GM21390 (cell line): ENCODE data around the gene ACOXL.
"Not testable (repeated sequence)": the region's sequence is repeated elsewhere in the genome, so short reads cannot be mapped to it uniquely, and the experiment has no call there.

Source experiments
- ATAC-seq: cut with Tn5 transposase; IDR thresholded peaks from one replicate; pipeline ENCODE4 v1.9.1; 2021; ENCODE audit not compliant: unreplicated experiment

ACOXL gene

GRCh38 chr2:110732422-110733413, at the start of gene ACOXL:
ACOXL (plus strand) TSS chr2:110732573; CDS start chr2:110768390, 35,817 bp downstream.
- no peak for ATAC-seq

GRCh38 chr2:110682872-110683271, 49.5 kb upstream of the ACOXL start:
- no peak for ATAC-seq

GRCh38 chr2:110687775-110688484, 44.4 kb upstream of the ACOXL start:
- ATAC-seq, result not testable (repeated sequence)

GRCh38 chr2:110688594-110689091, 43.7 kb upstream of the ACOXL start:
- ATAC-seq, result no peak

GRCh38 chr2:110690083-110690965, 42.0 kb upstream of the ACOXL start:
- no peak for ATAC-seq

GRCh38 chr2:110691612-110692258, 40.6 kb upstream of the ACOXL start:
- ATAC-seq, result no peak

GRCh38 chr2:110695146-110695898, 37.1 kb upstream of the ACOXL start:
- not testable (repeated sequence) for ATAC-seq

GRCh38 chr2:110698253-110698652, 34.1 kb upstream of the ACOXL start:
- not testable (repeated sequence) for ATAC-seq

- ATAC-seq, result no peak
Measured at GRCh38 chr2:110702514-110703380, 29.6 kb upstream of the ACOXL start.

GRCh38 chr2:110707386-110707965, 24.9 kb upstream of the ACOXL start:
- no peak for ATAC-seq

- ATAC-seq, result no peak
Measured at GRCh38 chr2:110708455-110708854, 23.9 kb upstream of the ACOXL start.

GRCh38 chr2:110712737-110713136, 19.6 kb upstream of the ACOXL start:
- ATAC-seq, result no peak

- ATAC-seq, result no peak
Measured at GRCh38 chr2:110713513-110714362, 18.6 kb upstream of the ACOXL start.

GRCh38 chr2:110714452-110715224, 17.7 kb upstream of the ACOXL start:
- no peak for ATAC-seq

- no peak for ATAC-seq
Measured at GRCh38 chr2:110716959-110717645, 15.3 kb upstream of the ACOXL start.

GRCh38 chr2:110717734-110718133, 14.6 kb upstream of the ACOXL start:
- ATAC-seq, result no peak
